HepG2 (cell line): ENCODE results near the gene MADCAM1. TPM values are rescaled to one million over a fixed set of nuclear protein-coding genes. Genes with fewer than 3 reads are reported as not detected.

ENCODE experiments used
- ARHGAP35 ChIP-seq: sonication (generic); formaldehyde crosslinking; IDR thresholded peaks from 2 replicates; pipeline ENCODE4 v1.9.0; 2022; ENCODE audit warnings: mild to moderate bottlenecking, inconsistent platforms, moderate library complexity, missing genetic modification reagents, borderline replicate concordance
- DNMT3B ChIP-seq: conservative IDR thresholded peaks from 2 replicates; pipeline ENCODE4 v1.6.1; 2016; ENCODE audit warnings: missing biosample characterization, control low read depth
- GATAD1 ChIP-seq: IDR thresholded peaks from 2 replicates; pipeline ENCODE4 v1.6.1; 2016; ENCODE audit warnings: missing genetic modification reagents, missing compliant biosample characterization
- ISL2 ChIP-seq: sonication (generic); formaldehyde crosslinking; IDR thresholded peaks from 2 replicates; pipeline ENCODE4 v1.5.0; 2020; ENCODE audit warnings: missing genetic modification reagents
- KIAA2018 ChIP-seq: sonication (generic); formaldehyde crosslinking; IDR thresholded peaks from 2 replicates; pipeline ENCODE4 v1.5.0; 2020; ENCODE audit warnings: mild to moderate bottlenecking, missing genetic modification reagents, borderline replicate concordance
- MATR3 ChIP-seq: sonication (generic); formaldehyde crosslinking; IDR thresholded peaks from 2 replicates; pipeline ENCODE4 v1.4.0; 2020; ENCODE audit warnings: missing genetic modification reagents
- MED8 ChIP-seq: sonication (generic); formaldehyde crosslinking; IDR thresholded peaks from 2 replicates; pipeline ENCODE4 v1.8.1; 2023; ENCODE audit warnings: mild to moderate bottlenecking, missing genetic modification reagents; ENCODE audit not compliant: insufficient replicate concordance
- NCOA1 ChIP-seq: sonication (generic); formaldehyde crosslinking; IDR thresholded peaks from 2 replicates; pipeline ENCODE4 v1.9.0; 2021; ENCODE audit warnings: missing genetic modification reagents
- NR3C1 ChIP-seq: sonication (generic); formaldehyde crosslinking; IDR thresholded peaks from 2 replicates; pipeline ENCODE4 v1.4.0; 2020; ENCODE audit warnings: missing genetic modification reagents
- PRPF4 ChIP-seq: fragments of 200-400 bp; formaldehyde crosslinking; IDR thresholded peaks from 2 replicates; pipeline ENCODE4 v1.6.1; 2016; ENCODE audit warnings: low read length, low read depth; ENCODE audit not compliant: poor library complexity, severe bottlenecking
- ZBTB43 ChIP-seq: sonication (generic); formaldehyde crosslinking; conservative IDR thresholded peaks from 2 replicates; pipeline ENCODE4 v1.4.0; 2020; ENCODE audit warnings: missing genetic modification reagents
- ZMYM2 ChIP-seq: sonication (generic); formaldehyde crosslinking; IDR thresholded peaks from 2 replicates; pipeline ENCODE4 v1.8.0; 2022; ENCODE audit warnings: mild to moderate bottlenecking, missing genetic modification reagents
- ZNF232 ChIP-seq: sonication (generic); formaldehyde crosslinking; IDR thresholded peaks from 2 replicates; pipeline ENCODE4 v1.4.0; 2020; ENCODE audit warnings: missing genetic modification reagents, borderline replicate concordance
- ZNF468 ChIP-seq: sonication (generic); formaldehyde crosslinking; IDR thresholded peaks from 2 replicates; pipeline ENCODE4 v1.8.0; 2022; ENCODE audit warnings: mild to moderate bottlenecking, moderate library complexity, missing genetic modification reagents
- ZNF687 ChIP-seq: sonication (generic); formaldehyde crosslinking; IDR thresholded peaks from 2 replicates; pipeline ENCODE4 v1.5.1; 2020; ENCODE audit warnings: mild to moderate bottlenecking, missing genetic modification reagents, moderate library complexity
- polyA plus RNA-seq, 8 experiments: library from polyadenylated mRNA; depleted of rRNA in 3 of 8; stranded (reverse) in 7 of 8; unstranded in 1 of 8; fragments of >200 nt; fragmentation: Illumina TruSeq in 4 of 8; extraction: Trizol in 4 of 8; gene quantifications; 2 replicates each; pipeline versions ENCODE4 v1.2.1 to v1.2.3, GENCODE V29; 2011 to 2016; ENCODE audit warnings: low read depth in 4 of 8, missing spikeins in 1 of 8, mixed read lengths in 1 of 8; ENCODE audit not compliant: insufficient read depth in 1 of 8
- total RNA-seq, 5 experiments: library from RNA; depleted of rRNA; stranded (reverse); fragments of >200 nt; fragmentation: Illumina TruSeq; extraction: Trizol; gene quantifications; 2 replicates each; pipeline ENCODE4 v1.2.3, GENCODE V29; 2016; ENCODE audit warnings: low read depth in 1 of 5

MADCAM1 gene
- total and polyA plus RNA-seq, 2 of the 13 experiments (the other 11 are each of a cell fraction or from before 2014, with no cell fraction given): 0.29 to 0.33 TPM

GRCh38 chr19:488505-489417, 7.5 kb upstream of the MADCAM1 start (continued):
- TF ChIP-seq MATR3 (CRISPR knock-in tag): no peak
- TF ChIP-seq NR3C1 (CRISPR knock-in tag): no peak
- no peak for TF ChIP-seq ZMYM2
- no peak; the same call in 1 of the 2 replicates for TF ChIP-seq ZBTB43 (CRISPR knock-in tag)
- TF ChIP-seq PRPF4: no peak
- no peak for TF ChIP-seq ARHGAP35 (CRISPR knock-in tag)
- TF ChIP-seq ZNF687 (CRISPR knock-in tag): peak; percentile 76
- TF ChIP-seq GATAD1 (CRISPR knock-in tag): peak; percentile 91
- peak; percentile 23; the same call in 1 of the 2 replicates for TF ChIP-seq ISL2 (CRISPR knock-in tag)
- TF ChIP-seq DNMT3B (CRISPR knock-in tag): no peak
- TF ChIP-seq ZNF232 (CRISPR knock-in tag): peak; percentile 35
- TF ChIP-seq NCOA1 (CRISPR knock-in tag): no peak
- TF ChIP-seq MED8 (CRISPR knock-in tag): no peak
- no peak for TF ChIP-seq ZNF468 (CRISPR knock-in tag)
- no peak for TF ChIP-seq KIAA2018 (CRISPR knock-in tag)
